Bronchial epithelial cell (primary cell): ENCODE measurements around the gene RNASET2. TPM values are rescaled to one million over a fixed set of nuclear protein-coding genes. Genes with fewer than 3 reads are reported as not detected.

Source experiments
- DNase-seq: peaks from one replicate; pipeline ENCODE4 v3.0.0-alpha.2; 2010; ENCODE audit warnings: low read depth
- FAIRE-seq: peaks from 2 replicates; lab custom pipeline; 2011; peaks lifted over from hg19 to GRCh38; lab: Jason Lieb, UNC
- H3K27me3 ChIP-seq: 2 replicates; pipeline ENCODE4 v1.5.1; 2011; ENCODE audit warnings: low read length; ENCODE audit not compliant: control insufficient read depth, insufficient read depth
- H3K36me3 ChIP-seq: 2 replicates; pipeline ENCODE4 v1.5.1; 2011; ENCODE audit warnings: low read length; ENCODE audit not compliant: control insufficient read depth, insufficient read depth
- H3K4me3 ChIP-seq: 2 replicates; pipeline ENCODE4 v1.5.1; 2011; ENCODE audit warnings: mild to moderate bottlenecking, low read depth, low read length, control low read depth
- CTCF ChIP-seq: IDR thresholded peaks from 2 replicates; pipeline ENCODE4 v1.5.1; 2011; ENCODE audit warnings: mild to moderate bottlenecking, moderate library complexity, low read length, control low read depth, inconsistent platforms; ENCODE audit not compliant: insufficient read depth, severe bottlenecking
- total RNA-seq: library from RNA; depleted of rRNA; stranded (reverse); fragments of >200 nt; gene quantifications from 2 replicates; pipeline ENCODE4 v1.2.1, GENCODE V29; 2014

Gene RNASET2
- total RNA-seq, 1 donor from 2014 or later = 13.2 TPM

GRCh38 chr6:166935353-166935752 is 21.0 kb downstream of the RNASET2 start:
- FAIRE-seq (no peak), DNase-seq (no peak)
- TF ChIP-seq CTCF = no peak
- Histone ChIP-seq H3K36me3 (peaks cover 2% of the 10 kb centered on the region), H3K27me3 (no peaks in the 10 kb centered on the region), H3K4me3 (no peak overlapping the region)

GRCh38 chr6:166934174-166934573 is 22.2 kb downstream of the RNASET2 start:
- Histone ChIP-seq H3K36me3 (peaks cover 2% of the 10 kb centered on the region), H3K4me3 (no peak overlapping the region), H3K27me3 (no peaks in the 10 kb centered on the region)
- DNase-seq = no peak
- FAIRE-seq = no peak
- no peak for TF ChIP-seq CTCF

GRCh38 chr6:166933396-166933795 is 23.0 kb downstream of the RNASET2 start:
- no peak overlapping the region for H3K4me3 ChIP-seq
- no peaks in the 10 kb centered on the region for H3K27me3 ChIP-seq
- FAIRE-seq (no peak), DNase-seq (no peak)
- peaks cover 2% of the 10 kb centered on the region for H3K36me3 ChIP-seq
- no peak for TF ChIP-seq CTCF

- FAIRE-seq (no peak), DNase-seq (no peak)
- no peak overlapping the region for H3K4me3 ChIP-seq
- no peaks in the 10 kb centered on the region for H3K36me3 ChIP-seq
- H3K27me3 ChIP-seq = no peaks in the 10 kb centered on the region
- TF ChIP-seq CTCF = no peak
These were observed 23.7 kb downstream of the RNASET2 start for GRCh38 chr6:166932616-166933015.

GRCh38 chr6:166932116-166932515 is 24.2 kb downstream of the RNASET2 start:
- Histone ChIP-seq H3K27me3 (no peaks in the 10 kb centered on the region), H3K36me3 (no peaks in the 10 kb centered on the region), H3K4me3 (no peak overlapping the region)
- FAIRE-seq = no peak
- no peak for TF ChIP-seq CTCF
- no peak for DNase-seq

- Histone ChIP-seq H3K4me3 (no peak overlapping the region), H3K27me3 (no peaks in the 10 kb centered on the region), H3K36me3 (no peaks in the 10 kb centered on the region)
- DNase-seq (no peak), FAIRE-seq (no peak)
- no peak for TF ChIP-seq CTCF
These were observed 24.9 kb downstream of the RNASET2 start for GRCh38 chr6:166931426-166931970.
